GM23338 (cell line): ENCODE data around the gene AFF1. TPM values are rescaled to one million over a fixed set of nuclear protein-coding genes. Genes with fewer than 3 reads are reported as not detected.

Source experiments
- ATAC-seq: fragments of 200-7000 bp; cut with Tn5 transposase; 3 replicates; pipeline ENCODE4 v1.9.1; 2020
- DNase-seq: peaks from one replicate; pipeline ENCODE4 v3.0.0-alpha.2; 2015; ENCODE audit warnings: low spot score
- H2AFZ ChIP-seq: fragments of 200-600 bp; sonication (generic); 2 replicates; pipeline ENCODE4 v1.8.0; 2016; ENCODE audit warnings: antibody characterized with exemption, mild to moderate bottlenecking, moderate library complexity
- H3F3A ChIP-seq: fragments of 200-600 bp; sonication (generic); replicated peaks from 2 replicates; pipeline ENCODE4 v1.8.0; 2017; ENCODE audit warnings: antibody characterized with exemption, mixed run types, low read depth
- H3K27ac ChIP-seq: fragments of 200-600 bp; sonication (generic); 2 replicates; pipeline ENCODE4 v1.6.1; 2016; ENCODE audit warnings: low read depth
- H3K27me3 ChIP-seq: fragments of 200-600 bp; sonication (generic); 2 replicates; pipeline ENCODE4 v1.8.0; 2016; ENCODE audit warnings: mild to moderate bottlenecking, mixed run types, moderate library complexity; ENCODE audit not compliant: insufficient read depth
- H3K36me3 ChIP-seq: fragments of 200-600 bp; sonication (generic); 2 replicates; pipeline ENCODE4 v1.8.0; 2016; ENCODE audit warnings: mild to moderate bottlenecking; ENCODE audit not compliant: insufficient read depth
- H3K4me1 ChIP-seq: fragments of 200-600 bp; sonication (generic); 2 replicates; pipeline ENCODE4 v1.8.0; 2016; ENCODE audit warnings: mild to moderate bottlenecking, moderate library complexity; ENCODE audit not compliant: insufficient read depth
- H3K4me2 ChIP-seq: fragments of 200-600 bp; sonication (generic); 2 replicates; pipeline ENCODE4 v1.7.1; 2017; ENCODE audit warnings: mixed run types
- H3K4me3 ChIP-seq: fragments of 200-600 bp; sonication (generic); 2 replicates; pipeline ENCODE4 v1.6.1; 2016; ENCODE audit warnings: mixed run types
- H3K79me2 ChIP-seq: fragments of 200-600 bp; sonication (generic); replicated peaks from 2 replicates; pipeline ENCODE4 v1.8.0; 2017; ENCODE audit warnings: mild to moderate bottlenecking; ENCODE audit not compliant: insufficient read depth
- H3K9me2 ChIP-seq: fragments of 200-600 bp; sonication (generic); 2 replicates; pipeline ENCODE4 v1.8.0; 2017; ENCODE audit not compliant: insufficient read depth
- H4K20me1 ChIP-seq: fragments of 200-600 bp; sonication (generic); replicated peaks from 2 replicates; pipeline ENCODE4 v1.8.0; 2017; ENCODE audit warnings: mild to moderate bottlenecking; ENCODE audit not compliant: insufficient read depth
- H3K27ac Mint-ChIP-seq: 2 replicates; pipeline ENCODE4 v1.8.0; 2020; ENCODE audit warnings: inconsistent platforms, mild to moderate bottlenecking, moderate library complexity, mixed read lengths
- H3K27me3 Mint-ChIP-seq: 3 replicates; pipeline ENCODE4 v1.8.0; 2022; ENCODE audit warnings: low read depth, mild to moderate bottlenecking, moderate library complexity, mixed read lengths, inconsistent platforms; ENCODE audit not compliant: insufficient read depth, poor library complexity
- H3K36me3 Mint-ChIP-seq: 3 replicates; pipeline ENCODE4 v1.8.0; 2021; ENCODE audit warnings: low read depth, mild to moderate bottlenecking, inconsistent platforms, moderate library complexity, mixed read lengths
- H3K4me1 Mint-ChIP-seq: 3 replicates; pipeline ENCODE4 v1.8.0; 2020; ENCODE audit warnings: mild to moderate bottlenecking, inconsistent platforms, mixed read lengths
- H3K4me3 Mint-ChIP-seq: 3 replicates; pipeline ENCODE4 v1.8.0; 2021; ENCODE audit warnings: moderate library complexity, mild to moderate bottlenecking, inconsistent platforms, mixed read lengths
- H3K9me3 Mint-ChIP-seq: 3 replicates; pipeline ENCODE4 v1.8.0; 2020; ENCODE audit warnings: moderate library complexity, mild to moderate bottlenecking, inconsistent platforms, mixed read lengths
- CREB1 ChIP-seq: fragments of 250-450 bp; sonication (Bioruptor Pico); IDR thresholded peaks from 2 replicates; pipeline ENCODE4 v1.5.0; 2020; ENCODE audit warnings: low read depth, mild to moderate bottlenecking, moderate library complexity
- EZH2 ChIP-seq: fragments of 200-600 bp; sonication (generic); IDR thresholded peaks from one replicate; pipeline ENCODE4 v1.8.0; 2017; ENCODE audit warnings: antibody characterized with exemption, mild to moderate bottlenecking, low read depth; ENCODE audit not compliant: unreplicated experiment
- EZH2phosphoT487 ChIP-seq: fragments of 200-600 bp; sonication (generic); IDR thresholded peaks from one replicate; pipeline ENCODE4 v1.8.1; 2018; ENCODE audit warnings: antibody characterized with exemption; ENCODE audit not compliant: unreplicated experiment
- JUNB ChIP-seq: IDR thresholded peaks from one replicate; pipeline ENCODE4 v1.6.1; 2016; ENCODE audit warnings: antibody characterized with exemption; ENCODE audit not compliant: unreplicated experiment
- NANOG ChIP-seq: IDR thresholded peaks from 2 replicates; pipeline ENCODE4 v1.6.1; 2016; ENCODE audit warnings: antibody characterized with exemption, borderline replicate concordance
- POLR2AphosphoS5 ChIP-seq: IDR thresholded peaks from 2 replicates; pipeline ENCODE4 v1.6.1; 2016; ENCODE audit warnings: antibody characterized with exemption, low read depth
- STAT1 ChIP-seq: IDR thresholded peaks from one replicate; pipeline ENCODE4 v1.6.1; 2016; ENCODE audit warnings: antibody characterized with exemption; ENCODE audit not compliant: unreplicated experiment
- ZNF114 ChIP-seq: fragments of 250-450 bp; sonication (Bioruptor Pico); IDR thresholded peaks from 2 replicates; pipeline ENCODE4 v1.5.0; 2020; ENCODE audit warnings: mild to moderate bottlenecking, moderate library complexity
- ZNF331 ChIP-seq: fragments of 250-450 bp; sonication (Bioruptor Pico); IDR thresholded peaks from 2 replicates; pipeline ENCODE4 v1.5.0; 2020; ENCODE audit warnings: low read depth, mild to moderate bottlenecking, moderate library complexity
- polyA plus RNA-seq: library from polyadenylated mRNA; unstranded; fragments of >200 nt; fragmentation: Nextera tagmentation; extraction: Ambion mirVana; gene quantifications from 2 replicates; pipeline ENCODE4 v1.2.1, GENCODE V29; 2016
- total RNA-seq: library from RNA; depleted of rRNA; stranded (reverse); fragments of >200 nt; shearing (Covaris generic); gene quantifications from 2 replicates; pipeline ENCODE4 v1.2.3, GENCODE V29; 2014
- TF ChIP-seq, protein P1 (sequence below), 2 experiments: fragments of 200-600 bp in 1 of 2; sonication (generic) in 1 of 2; conservative IDR thresholded peaks; 2 replicates each; pipeline versions ENCODE4 v1.5.1 to v1.6.1; 2016 to 2017; ENCODE audit warnings: antibody characterized with exemption in 2 of 2, low read depth in 2 of 2, mild to moderate bottlenecking in 2 of 2, moderate library complexity in 1 of 2
- TF ChIP-seq, protein P2 (sequence below): IDR thresholded peaks from 2 replicates; pipeline ENCODE4 v1.6.1; 2016; ENCODE audit warnings: antibody characterized with exemption
- TF ChIP-seq, protein P3 (sequence below): IDR thresholded peaks from one replicate; pipeline ENCODE4 v1.6.1; 2018; ENCODE audit warnings: antibody characterized with exemption; ENCODE audit not compliant: unreplicated experiment
- TF ChIP-seq, protein P4 (sequence below): fragments of 250-450 bp; sonication (Bioruptor Pico); IDR thresholded peaks from 2 replicates; pipeline ENCODE4 v1.5.0; 2020; ENCODE audit warnings: mild to moderate bottlenecking, moderate library complexity

The AFF1 gene
- total and polyA plus RNA-seq, 2 experiments from 2014 or later, result 42.6 to 67.2 TPM

DNA sequence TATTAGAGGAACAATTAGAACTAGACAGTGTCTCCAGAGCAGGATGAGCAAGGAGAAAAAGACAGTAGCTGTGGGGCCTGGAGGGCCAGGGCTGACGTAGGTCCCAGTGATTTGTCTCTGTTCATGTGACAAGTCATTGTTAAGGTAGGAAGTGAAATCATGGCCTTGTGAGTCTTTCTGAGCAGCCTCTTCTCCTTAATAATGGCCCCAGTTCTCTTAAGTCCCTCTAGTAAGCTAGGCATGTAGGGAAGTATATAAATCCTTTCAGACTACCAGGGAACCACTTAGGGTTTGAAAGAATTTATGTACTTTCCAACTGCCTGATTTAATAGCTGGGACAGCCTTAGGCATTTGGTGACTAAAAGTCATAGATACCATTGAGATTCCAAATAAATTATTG is 152.6 kb downstream of the AFF1 start:
- H3K4me2 ChIP-seq, result no peak overlapping the region
- no peaks in the 10 kb centered on the region for H4K20me1 ChIP-seq
- DNase-seq (no peak), ATAC-seq (no peak)
- no peaks in the 10 kb centered on the region for H3K4me1 ChIP-seq
- no peaks in the 10 kb centered on the region for H3K27me3 ChIP-seq
- H3K4me1 Mint-ChIP-seq, result peaks cover 14% of the 10 kb centered on the region
- no peaks in the 10 kb centered on the region for H3K9me2 ChIP-seq
- no peak overlapping the region for H3K4me3 Mint-ChIP-seq
- no peaks in the 10 kb centered on the region for H3F3A ChIP-seq
- TF ChIP-seq NANOG (no peak), ZNF114 (no peak), POLR2AphosphoS5 (no peak), CREB1 (CRISPR knock-in tag) (no peak), ZNF331 (no peak), STAT1 (no peak), EZH2 (no peak), EZH2phosphoT487 (no peak), JUNB (no peak)
- TF ChIP-seq, protein P1, sequence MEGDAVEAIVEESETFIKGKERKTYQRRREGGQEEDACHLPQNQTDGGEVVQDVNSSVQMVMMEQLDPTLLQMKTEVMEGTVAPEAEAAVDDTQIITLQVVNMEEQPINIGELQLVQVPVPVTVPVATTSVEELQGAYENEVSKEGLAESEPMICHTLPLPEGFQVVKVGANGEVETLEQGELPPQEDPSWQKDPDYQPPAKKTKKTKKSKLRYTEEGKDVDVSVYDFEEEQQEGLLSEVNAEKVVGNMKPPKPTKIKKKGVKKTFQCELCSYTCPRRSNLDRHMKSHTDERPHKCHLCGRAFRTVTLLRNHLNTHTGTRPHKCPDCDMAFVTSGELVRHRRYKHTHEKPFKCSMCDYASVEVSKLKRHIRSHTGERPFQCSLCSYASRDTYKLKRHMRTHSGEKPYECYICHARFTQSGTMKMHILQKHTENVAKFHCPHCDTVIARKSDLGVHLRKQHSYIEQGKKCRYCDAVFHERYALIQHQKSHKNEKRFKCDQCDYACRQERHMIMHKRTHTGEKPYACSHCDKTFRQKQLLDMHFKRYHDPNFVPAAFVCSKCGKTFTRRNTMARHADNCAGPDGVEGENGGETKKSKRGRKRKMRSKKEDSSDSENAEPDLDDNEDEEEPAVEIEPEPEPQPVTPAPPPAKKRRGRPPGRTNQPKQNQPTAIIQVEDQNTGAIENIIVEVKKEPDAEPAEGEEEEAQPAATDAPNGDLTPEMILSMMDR (conservative IDR thresholded peaks at IDR 0.05; ENCODE audit: low read depth in 2 of 2), result no peak
- TF ChIP-seq, protein P2, sequence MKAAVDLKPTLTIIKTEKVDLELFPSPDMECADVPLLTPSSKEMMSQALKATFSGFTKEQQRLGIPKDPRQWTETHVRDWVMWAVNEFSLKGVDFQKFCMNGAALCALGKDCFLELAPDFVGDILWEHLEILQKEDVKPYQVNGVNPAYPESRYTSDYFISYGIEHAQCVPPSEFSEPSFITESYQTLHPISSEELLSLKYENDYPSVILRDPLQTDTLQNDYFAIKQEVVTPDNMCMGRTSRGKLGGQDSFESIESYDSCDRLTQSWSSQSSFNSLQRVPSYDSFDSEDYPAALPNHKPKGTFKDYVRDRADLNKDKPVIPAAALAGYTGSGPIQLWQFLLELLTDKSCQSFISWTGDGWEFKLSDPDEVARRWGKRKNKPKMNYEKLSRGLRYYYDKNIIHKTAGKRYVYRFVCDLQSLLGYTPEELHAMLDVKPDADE, result no peak
- TF ChIP-seq, protein P3, sequence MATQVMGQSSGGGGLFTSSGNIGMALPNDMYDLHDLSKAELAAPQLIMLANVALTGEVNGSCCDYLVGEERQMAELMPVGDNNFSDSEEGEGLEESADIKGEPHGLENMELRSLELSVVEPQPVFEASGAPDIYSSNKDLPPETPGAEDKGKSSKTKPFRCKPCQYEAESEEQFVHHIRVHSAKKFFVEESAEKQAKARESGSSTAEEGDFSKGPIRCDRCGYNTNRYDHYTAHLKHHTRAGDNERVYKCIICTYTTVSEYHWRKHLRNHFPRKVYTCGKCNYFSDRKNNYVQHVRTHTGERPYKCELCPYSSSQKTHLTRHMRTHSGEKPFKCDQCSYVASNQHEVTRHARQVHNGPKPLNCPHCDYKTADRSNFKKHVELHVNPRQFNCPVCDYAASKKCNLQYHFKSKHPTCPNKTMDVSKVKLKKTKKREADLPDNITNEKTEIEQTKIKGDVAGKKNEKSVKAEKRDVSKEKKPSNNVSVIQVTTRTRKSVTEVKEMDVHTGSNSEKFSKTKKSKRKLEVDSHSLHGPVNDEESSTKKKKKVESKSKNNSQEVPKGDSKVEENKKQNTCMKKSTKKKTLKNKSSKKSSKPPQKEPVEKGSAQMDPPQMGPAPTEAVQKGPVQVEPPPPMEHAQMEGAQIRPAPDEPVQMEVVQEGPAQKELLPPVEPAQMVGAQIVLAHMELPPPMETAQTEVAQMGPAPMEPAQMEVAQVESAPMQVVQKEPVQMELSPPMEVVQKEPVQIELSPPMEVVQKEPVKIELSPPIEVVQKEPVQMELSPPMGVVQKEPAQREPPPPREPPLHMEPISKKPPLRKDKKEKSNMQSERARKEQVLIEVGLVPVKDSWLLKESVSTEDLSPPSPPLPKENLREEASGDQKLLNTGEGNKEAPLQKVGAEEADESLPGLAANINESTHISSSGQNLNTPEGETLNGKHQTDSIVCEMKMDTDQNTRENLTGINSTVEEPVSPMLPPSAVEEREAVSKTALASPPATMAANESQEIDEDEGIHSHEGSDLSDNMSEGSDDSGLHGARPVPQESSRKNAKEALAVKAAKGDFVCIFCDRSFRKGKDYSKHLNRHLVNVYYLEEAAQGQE, result no peak
- TF ChIP-seq, protein P4, sequence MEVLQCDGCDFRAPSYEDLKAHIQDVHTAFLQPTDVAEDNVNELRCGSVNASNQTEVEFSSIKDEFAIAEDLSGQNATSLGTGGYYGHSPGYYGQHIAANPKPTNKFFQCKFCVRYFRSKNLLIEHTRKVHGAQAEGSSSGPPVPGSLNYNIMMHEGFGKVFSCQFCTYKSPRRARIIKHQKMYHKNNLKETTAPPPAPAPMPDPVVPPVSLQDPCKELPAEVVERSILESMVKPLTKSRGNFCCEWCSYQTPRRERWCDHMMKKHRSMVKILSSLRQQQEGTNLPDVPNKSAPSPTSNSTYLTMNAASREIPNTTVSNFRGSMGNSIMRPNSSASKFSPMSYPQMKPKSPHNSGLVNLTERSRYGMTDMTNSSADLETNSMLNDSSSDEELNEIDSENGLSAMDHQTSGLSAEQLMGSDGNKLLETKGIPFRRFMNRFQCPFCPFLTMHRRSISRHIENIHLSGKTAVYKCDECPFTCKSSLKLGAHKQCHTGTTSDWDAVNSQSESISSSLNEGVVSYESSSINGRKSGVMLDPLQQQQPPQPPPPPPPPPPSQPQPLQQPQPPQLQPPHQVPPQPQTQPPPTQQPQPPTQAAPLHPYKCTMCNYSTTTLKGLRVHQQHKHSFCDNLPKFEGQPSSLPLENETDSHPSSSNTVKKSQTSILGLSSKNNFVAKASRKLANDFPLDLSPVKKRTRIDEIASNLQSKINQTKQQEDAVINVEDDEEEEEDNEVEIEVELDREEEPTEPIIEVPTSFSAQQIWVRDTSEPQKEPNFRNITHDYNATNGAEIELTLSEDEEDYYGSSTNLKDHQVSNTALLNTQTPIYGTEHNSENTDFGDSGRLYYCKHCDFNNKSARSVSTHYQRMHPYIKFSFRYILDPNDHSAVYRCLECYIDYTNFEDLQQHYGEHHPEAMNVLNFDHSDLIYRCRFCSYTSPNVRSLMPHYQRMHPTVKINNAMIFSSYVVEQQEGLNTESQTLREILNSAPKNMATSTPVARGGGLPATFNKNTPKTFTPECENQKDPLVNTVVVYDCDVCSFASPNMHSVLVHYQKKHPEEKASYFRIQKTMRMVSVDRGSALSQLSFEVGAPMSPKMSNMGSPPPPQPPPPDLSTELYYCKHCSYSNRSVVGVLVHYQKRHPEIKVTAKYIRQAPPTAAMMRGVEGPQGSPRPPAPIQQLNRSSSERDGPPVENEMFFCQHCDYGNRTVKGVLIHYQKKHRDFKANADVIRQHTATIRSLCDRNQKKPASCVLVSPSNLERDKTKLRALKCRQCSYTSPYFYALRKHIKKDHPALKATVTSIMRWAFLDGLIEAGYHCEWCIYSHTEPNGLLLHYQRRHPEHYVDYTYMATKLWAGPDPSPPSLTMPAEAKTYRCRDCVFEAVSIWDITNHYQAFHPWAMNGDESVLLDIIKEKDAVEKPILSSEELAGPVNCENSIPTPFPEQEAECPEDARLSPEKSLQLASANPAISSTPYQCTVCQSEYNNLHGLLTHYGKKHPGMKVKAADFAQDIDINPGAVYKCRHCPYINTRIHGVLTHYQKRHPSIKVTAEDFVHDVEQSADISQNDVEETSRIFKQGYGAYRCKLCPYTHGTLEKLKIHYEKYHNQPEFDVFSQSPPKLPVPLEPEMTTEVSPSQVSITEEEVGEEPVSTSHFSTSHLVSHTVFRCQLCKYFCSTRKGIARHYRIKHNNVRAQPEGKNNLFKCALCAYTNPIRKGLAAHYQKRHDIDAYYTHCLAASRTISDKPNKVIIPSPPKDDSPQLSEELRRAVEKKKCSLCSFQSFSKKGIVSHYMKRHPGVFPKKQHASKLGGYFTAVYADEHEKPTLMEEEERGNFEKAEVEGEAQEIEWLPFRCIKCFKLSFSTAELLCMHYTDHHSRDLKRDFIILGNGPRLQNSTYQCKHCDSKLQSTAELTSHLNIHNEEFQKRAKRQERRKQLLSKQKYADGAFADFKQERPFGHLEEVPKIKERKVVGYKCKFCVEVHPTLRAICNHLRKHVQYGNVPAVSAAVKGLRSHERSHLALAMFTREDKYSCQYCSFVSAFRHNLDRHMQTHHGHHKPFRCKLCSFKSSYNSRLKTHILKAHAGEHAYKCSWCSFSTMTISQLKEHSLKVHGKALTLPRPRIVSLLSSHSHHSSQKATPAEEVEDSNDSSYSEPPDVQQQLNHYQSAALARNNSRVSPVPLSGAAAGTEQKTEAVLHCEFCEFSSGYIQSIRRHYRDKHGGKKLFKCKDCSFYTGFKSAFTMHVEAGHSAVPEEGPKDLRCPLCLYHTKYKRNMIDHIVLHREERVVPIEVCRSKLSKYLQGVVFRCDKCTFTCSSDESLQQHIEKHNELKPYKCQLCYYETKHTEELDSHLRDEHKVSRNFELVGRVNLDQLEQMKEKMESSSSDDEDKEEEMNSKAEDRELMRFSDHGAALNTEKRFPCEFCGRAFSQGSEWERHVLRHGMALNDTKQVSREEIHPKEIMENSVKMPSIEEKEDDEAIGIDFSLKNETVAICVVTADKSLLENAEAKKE (CRISPR knock-in tag), result no peak
- H3K79me2 ChIP-seq, result peaks cover 13% of the 10 kb centered on the region; the same call in 1 of the 2 replicates
- H3K27ac ChIP-seq, result no peak overlapping the region
- no peak overlapping the region for H3K4me3 ChIP-seq
- H3K27me3 Mint-ChIP-seq, result peaks cover 1% of the 10 kb centered on the region
- no peaks in the 10 kb centered on the region for H3K9me3 Mint-ChIP-seq
- H2AFZ ChIP-seq, result no peak overlapping the region
- H3K36me3 Mint-ChIP-seq, result peaks cover 17% of the 10 kb centered on the region
- H3K36me3 ChIP-seq, result peaks cover 12% of the 10 kb centered on the region; the same call in 1 of the 2 replicates
- H3K27ac Mint-ChIP-seq, result peak overlapping the region; percentile 29; the same call in 1 of the 2 replicates
